ENCODE results near the gene ALMS1.
"Not testable (repeated sequence)": the region's sequence is repeated elsewhere in the genome, so short reads cannot be mapped to it uniquely, and the experiment has no call there.

ALMS1 gene, protein sequence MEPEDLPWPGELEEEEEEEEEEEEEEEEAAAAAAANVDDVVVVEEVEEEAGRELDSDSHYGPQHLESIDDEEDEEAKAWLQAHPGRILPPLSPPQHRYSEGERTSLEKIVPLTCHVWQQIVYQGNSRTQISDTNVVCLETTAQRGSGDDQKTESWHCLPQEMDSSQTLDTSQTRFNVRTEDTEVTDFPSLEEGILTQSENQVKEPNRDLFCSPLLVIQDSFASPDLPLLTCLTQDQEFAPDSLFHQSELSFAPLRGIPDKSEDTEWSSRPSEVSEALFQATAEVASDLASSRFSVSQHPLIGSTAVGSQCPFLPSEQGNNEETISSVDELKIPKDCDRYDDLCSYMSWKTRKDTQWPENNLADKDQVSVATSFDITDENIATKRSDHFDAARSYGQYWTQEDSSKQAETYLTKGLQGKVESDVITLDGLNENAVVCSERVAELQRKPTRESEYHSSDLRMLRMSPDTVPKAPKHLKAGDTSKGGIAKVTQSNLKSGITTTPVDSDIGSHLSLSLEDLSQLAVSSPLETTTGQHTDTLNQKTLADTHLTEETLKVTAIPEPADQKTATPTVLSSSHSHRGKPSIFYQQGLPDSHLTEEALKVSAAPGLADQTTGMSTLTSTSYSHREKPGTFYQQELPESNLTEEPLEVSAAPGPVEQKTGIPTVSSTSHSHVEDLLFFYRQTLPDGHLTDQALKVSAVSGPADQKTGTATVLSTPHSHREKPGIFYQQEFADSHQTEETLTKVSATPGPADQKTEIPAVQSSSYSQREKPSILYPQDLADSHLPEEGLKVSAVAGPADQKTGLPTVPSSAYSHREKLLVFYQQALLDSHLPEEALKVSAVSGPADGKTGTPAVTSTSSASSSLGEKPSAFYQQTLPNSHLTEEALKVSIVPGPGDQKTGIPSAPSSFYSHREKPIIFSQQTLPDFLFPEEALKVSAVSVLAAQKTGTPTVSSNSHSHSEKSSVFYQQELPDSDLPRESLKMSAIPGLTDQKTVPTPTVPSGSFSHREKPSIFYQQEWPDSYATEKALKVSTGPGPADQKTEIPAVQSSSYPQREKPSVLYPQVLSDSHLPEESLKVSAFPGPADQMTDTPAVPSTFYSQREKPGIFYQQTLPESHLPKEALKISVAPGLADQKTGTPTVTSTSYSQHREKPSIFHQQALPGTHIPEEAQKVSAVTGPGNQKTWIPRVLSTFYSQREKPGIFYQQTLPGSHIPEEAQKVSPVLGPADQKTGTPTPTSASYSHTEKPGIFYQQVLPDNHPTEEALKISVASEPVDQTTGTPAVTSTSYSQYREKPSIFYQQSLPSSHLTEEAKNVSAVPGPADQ (N-terminal part only)

DNA sequence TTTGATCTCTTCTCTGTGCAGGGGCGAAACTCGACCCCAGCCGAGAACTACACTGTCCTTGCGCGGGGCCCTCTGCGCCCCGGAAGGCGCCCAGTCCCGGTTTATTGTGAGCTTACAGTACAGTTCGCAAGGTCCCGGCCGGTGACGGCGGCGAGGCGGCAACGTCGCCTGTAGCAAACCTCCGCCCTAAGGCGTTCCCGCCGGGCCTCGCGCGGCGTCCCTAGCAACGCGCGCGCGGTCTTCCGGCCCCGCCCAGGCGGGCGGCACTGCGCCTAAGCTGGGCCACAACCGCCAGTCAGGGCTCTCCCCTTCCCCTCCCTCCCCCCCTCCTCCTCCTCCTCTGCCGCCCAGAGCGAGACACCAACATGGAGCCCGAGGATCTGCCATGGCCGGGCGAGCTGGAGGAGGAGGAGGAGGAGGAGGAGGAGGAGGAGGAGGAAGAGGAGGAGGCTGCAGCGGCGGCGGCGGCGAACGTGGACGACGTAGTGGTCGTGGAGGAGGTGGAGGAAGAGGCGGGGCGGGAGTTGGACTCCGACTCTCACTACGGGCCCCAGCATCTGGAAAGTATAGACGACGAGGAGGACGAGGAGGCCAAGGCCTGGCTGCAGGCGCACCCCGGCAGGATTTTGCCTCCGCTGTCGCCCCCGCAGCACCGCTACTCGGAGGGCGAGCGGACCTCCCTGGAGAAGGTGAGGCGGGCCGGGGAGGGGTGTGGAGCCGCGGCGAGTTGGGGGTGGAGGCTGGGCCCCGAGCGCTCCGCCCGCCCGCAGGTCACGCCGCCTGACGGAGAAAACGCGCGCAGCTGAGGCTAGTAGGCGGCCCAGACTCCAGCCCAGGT is at the start of gene ALMS1:
TSS of gene ALMS1 (plus strand) at position 333 of the 838 bp plus-strand sequence. CDS start at position 366, 33 bp downstream.
- peak; percentile 90 for DNase-seq (ENCODE audit: low spot score)

- no peak for DNase-seq (ENCODE audit: low spot score)
Measured at GRCh38 chr2:73337828-73338227, 47.8 kb upstream of the ALMS1 start.

DNA sequence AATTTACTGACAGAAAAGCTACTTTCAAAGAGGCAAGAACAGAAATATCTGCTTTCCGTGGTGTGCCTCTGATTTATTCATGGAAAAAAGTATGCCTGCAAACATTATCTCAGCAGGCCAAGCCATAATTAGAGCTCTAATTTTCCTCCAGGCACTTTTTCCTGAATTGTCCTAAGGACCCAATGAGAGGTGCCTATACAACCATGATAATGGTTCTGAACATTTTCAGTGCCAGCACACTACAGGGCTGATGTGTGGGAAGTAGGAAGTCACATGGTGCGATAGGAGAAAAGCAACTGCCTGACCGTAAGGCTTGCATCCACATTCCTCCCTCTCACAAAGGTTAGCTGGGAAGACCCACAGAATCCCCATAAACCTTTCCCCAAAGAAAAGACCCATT is 46.4 kb upstream of the ALMS1 start:
- DNase-seq (ENCODE audit: low spot score), result no peak

- DNase-seq (ENCODE audit: low spot score), result no peak
Measured at GRCh38 chr2:73341039-73341438, 44.6 kb upstream of the ALMS1 start.

DNA sequence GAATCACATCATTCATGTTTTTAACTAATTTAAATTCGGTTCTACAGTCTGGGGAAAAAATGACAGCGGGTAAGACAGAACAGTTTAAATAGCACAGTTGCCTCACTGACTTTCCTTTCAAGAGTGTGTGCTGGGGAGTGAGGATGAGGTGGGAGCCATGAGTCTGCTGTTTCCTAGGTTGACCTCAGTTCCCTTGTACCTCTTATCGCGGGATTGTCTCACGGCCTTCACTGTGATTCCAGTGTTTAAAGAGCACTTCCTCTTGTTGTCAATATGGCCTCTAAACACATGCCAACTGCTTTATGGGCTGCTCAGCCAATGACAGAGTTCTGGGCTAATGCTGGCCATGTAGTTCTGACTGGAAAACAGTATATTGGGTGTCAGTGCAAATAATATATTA is 41.6 kb upstream of the ALMS1 start:
- DNase-seq (ENCODE audit: low spot score), result no peak

DNA sequence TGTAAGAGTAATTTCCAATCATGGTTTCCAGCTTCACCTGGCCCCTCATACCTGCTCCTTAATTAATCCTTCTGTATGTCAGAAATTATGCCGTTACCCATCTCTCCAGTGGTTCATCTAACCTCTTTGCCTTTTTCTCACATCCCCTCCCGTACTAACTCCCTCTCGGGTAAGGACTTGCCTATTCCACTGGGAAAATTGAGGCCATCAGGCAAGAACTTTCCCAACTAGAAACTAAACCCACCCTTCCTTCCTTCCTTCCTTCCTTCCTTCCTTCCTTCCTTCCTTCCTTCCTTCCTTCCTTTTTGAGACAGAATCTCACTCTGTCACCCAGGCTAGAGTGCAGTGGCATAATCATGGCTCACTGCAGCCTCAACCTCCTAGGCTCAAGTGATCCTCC is 40.9 kb upstream of the ALMS1 start:
- not testable (repeated sequence) for DNase-seq (ENCODE audit: low spot score)

- DNase-seq (ENCODE audit: low spot score), result no peak
Measured at GRCh38 chr2:73350035-73350691, 35.5 kb upstream of the ALMS1 start.

- DNase-seq (ENCODE audit: low spot score), result no peak
Measured at GRCh38 chr2:73356097-73356496, 29.5 kb upstream of the ALMS1 start.

- DNase-seq (ENCODE audit: low spot score), result no peak
Measured at GRCh38 chr2:73359915-73360697, 25.5 kb upstream of the ALMS1 start.

DNA sequence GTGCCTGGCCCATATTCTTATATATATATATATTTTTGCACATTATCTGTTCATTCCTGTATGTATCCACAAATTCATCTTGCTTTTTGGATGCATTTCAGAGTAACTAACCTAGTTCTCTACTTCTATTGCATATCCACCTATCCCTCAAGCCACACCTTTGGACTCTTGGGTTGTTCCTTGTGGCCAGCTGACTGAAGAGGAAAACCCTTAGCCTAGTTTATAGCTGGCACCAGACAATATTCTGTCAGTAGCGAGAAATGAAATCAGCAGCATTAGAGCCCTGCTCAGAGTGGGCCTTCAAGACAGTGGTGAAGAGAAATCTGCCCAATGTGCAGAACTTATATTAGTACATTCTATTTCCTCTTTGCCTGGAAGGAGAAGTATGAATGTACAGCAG is 19.6 kb upstream of the ALMS1 start:
- DNase-seq (ENCODE audit: low spot score), result no peak

GRCh38 chr2:73368781-73369180 is 16.9 kb upstream of the ALMS1 start:
- peak; percentile 22 for DNase-seq (ENCODE audit: low spot score)

DNA sequence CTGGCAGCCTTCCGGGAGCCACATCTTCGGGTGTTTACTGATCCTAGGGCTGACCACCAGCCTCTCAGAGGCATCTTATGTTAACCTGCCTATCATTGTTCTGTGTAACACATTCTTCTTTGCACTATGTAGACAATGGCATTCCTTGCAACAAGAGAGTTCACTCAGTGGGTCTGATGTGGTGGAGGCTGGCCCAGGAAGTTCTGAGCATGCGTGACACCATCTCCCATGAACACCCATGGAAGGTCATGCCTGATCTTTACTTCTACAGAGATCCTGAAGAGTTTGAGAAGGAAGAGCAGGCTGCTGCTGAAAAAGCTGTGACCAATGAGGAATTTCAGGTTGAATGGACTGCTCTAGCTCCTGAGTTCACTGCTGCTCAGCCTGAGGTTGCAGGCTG is 15.3 kb upstream of the ALMS1 start:
- DNase-seq (ENCODE audit: low spot score), result no peak

- DNase-seq (ENCODE audit: low spot score), result peak; percentile 75
Measured at GRCh38 chr2:73373344-73373743, 12.3 kb upstream of the ALMS1 start.

DNA sequence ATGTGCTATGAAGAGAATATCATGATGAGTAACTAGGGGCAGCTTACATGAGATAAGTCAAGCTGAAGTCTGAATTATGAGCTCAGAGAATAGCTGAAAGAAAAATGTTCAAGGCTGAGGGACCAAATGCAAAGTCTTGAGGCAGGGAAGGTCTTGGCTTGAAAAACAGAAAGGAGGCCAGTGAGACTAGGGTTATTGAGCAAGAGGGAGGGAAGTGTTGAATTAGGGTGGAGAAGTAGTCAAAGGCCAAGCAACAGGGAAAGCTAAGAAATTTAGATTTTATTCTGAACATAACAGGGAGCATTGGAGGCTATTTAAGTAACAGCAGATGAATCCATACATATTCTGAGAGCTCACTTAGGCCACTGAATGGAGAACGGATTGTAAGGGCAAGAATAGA is 11.4 kb upstream of the ALMS1 start:
- DNase-seq (ENCODE audit: low spot score), result peak; percentile 11

- DNase-seq (ENCODE audit: low spot score), result no peak
Measured at GRCh38 chr2:73376681-73377080, 9.0 kb upstream of the ALMS1 start.

- DNase-seq (ENCODE audit: low spot score), result no peak
Measured at GRCh38 chr2:73383036-73383435, 2.6 kb upstream of the ALMS1 start.

- DNase-seq (ENCODE audit: low spot score), result peak; percentile 19
Measured at GRCh38 chr2:73385123-73385503, 523 bp upstream of the ALMS1 start.

DNA sequence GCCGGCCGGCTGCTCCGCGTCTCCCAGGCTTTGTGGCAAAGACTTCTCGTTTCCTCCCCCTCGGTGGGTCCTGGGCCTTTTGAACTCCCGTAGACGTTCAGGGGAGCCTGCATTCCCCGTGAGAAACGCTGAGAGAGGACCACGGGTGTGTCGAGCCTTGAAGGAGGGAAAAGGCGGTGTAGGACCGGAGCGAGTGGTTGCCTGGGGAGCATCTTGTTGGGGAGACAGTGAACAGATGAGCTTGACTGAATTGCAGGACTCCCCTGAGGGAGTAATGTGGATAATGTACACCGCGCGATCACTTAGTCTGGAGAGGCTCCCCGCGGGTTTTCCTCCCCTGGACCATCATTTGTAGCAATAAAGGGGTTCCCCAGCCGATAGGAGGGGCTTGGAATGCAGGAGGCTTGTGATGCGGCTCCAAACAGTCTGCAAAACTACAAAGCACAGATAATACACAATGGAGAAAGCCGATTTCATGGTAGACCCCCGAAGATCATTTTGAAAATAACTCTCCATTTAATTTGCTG is 769 bp downstream of the ALMS1 start:
- no peak for DNase-seq (ENCODE audit: low spot score)

DNA sequence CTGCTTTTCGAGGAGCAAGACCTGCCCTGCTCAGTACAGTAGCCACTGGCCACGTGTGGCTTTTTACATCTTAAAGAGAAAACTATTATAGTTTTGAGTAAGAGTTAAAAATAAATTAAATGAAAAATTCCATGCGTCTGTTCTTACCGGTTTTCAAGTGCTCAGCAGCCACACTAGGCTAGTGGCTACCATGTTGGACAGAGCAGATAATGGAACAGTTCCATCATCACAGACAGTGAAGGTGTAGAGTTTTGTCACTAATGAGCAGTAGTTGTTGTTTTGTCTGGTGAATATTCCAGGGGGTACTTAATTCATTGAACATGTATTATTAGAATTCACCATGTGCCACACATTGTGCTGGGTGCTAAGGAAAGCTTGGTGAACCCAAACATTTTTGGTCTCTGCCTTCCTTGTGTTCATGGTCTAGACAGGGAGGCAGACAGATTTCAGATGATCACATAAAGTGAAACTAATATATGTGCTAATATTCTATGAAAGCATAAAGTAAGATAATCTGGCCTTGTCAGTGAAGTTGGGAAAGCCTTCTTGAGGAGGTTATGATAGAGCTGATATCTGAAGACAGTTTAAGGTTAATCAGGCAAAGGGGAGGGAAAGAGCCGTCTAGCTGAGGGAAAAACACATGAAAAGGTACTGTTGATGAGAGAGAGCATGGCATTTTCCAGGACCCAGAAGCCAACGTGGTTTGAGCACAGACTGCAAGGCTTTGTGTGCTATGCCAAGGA is 1.4 kb downstream of the ALMS1 start:
- no peak for DNase-seq (ENCODE audit: low spot score)
